Measurements from ENCODE around the gene SLC4A5. TPM values are rescaled to one million over a fixed set of nuclear protein-coding genes. Genes with fewer than 3 reads are reported as not detected.
A peak's percentile ranks its signal among the peaks of the same experiment; 100 is the strongest.

The SLC4A5 gene
- total RNA-seq, 4 donors from 2014 or later, result 0.62 to 2.3 (median 1.2) TPM

- 82 to 90% methylated on average over 8 to 9 of the region's 10 CpGs for WGBS, 2 donors
- no peak overlapping the region for H3K27ac ChIP-seq
- H3K36me3 ChIP-seq, result no peaks in the 10 kb centered on the region
- no peaks in the 10 kb centered on the region for H3K27me3 ChIP-seq
- intact Hi-C loops (cut with DNase I), result no loop called here
- H3K4me1 ChIP-seq, result no peaks in the 10 kb centered on the region
- DNase-seq, result no peak
- H3K9me3 ChIP-seq, result no peaks in the 10 kb centered on the region
- TF ChIP-seq CTCF (IDR thresholded peaks at IDR 0.05) (no peak), POLR2A (IDR thresholded peaks at IDR 0.05) (no peak)
- H3K4me3 ChIP-seq, result no peak overlapping the region
These were observed 91.2 kb downstream of the SLC4A5 start for GRCh38 chr2:74252036-74252435.

- no peaks in the 10 kb centered on the region for H3K27me3 ChIP-seq
- TF ChIP-seq CTCF (IDR thresholded peaks at IDR 0.05), result peak; percentile 67 to 79 (median 72)
- TF ChIP-seq POLR2A (IDR thresholded peaks at IDR 0.05), result no peak
- no peaks in the 10 kb centered on the region for H3K4me1 ChIP-seq
- H3K9me3 ChIP-seq, result no peaks in the 10 kb centered on the region
- no peak overlapping the region for H3K27ac ChIP-seq
- no peak for DNase-seq
- no peak overlapping the region for H3K4me3 ChIP-seq
- H3K36me3 ChIP-seq, result no peaks in the 10 kb centered on the region
- intact Hi-C loops (cut with DNase I), result no loop called here
- WGBS, 2 donors, result 32 to 40% methylated on average over 8 of the region's 10 CpGs
These were observed 93.0 kb downstream of the SLC4A5 start for GRCh38 chr2:74250189-74250631.

- no peak for TF ChIP-seq CTCF (IDR thresholded peaks at IDR 0.05)
- no peak for TF ChIP-seq POLR2A (IDR thresholded peaks at IDR 0.05)
- Histone ChIP-seq H3K4me1 (no peaks in the 10 kb centered on the region), H3K9me3 (no peaks in the 10 kb centered on the region), H3K4me3 (no peak overlapping the region), H3K36me3 (no peaks in the 10 kb centered on the region), H3K27me3 (no peaks in the 10 kb centered on the region), H3K27ac (no peak overlapping the region)
- 65 to 73% methylated on average over 6 of the region's 6 CpGs for WGBS, 2 donors
- intact Hi-C loops (cut with DNase I), result no loop called here
- no peak for DNase-seq
These were observed 93.7 kb downstream of the SLC4A5 start for GRCh38 chr2:74249406-74250122.

- no peak overlapping the region for H3K4me3 ChIP-seq
- H3K9me3 ChIP-seq, result no peaks in the 10 kb centered on the region
- peaks cover 0 to 7% (median 3%) of the 10 kb centered on the region in 3 donors for H3K4me1 ChIP-seq
- TF ChIP-seq POLR2A (IDR thresholded peaks at IDR 0.05) (no peak), CTCF (IDR thresholded peaks at IDR 0.05) (no peak)
- no peak overlapping the region for H3K27ac ChIP-seq
- intact Hi-C loops (cut with DNase I), result no loop called here
- DNase-seq, result no peak
- no peaks in the 10 kb centered on the region for H3K36me3 ChIP-seq
- 93% methylated on average over 9 to 13 of the region's 14 CpGs for WGBS, 2 donors
- H3K27me3 ChIP-seq, result no peaks in the 10 kb centered on the region
These were observed 96.6 kb downstream of the SLC4A5 start for GRCh38 chr2:74246496-74247195.

- H3K9me3 ChIP-seq, result no peaks in the 10 kb centered on the region
- intact Hi-C loops (cut with DNase I), result no loop called here
- 76 to 80% methylated on average over 2 to 3 of the region's 3 CpGs for WGBS, 2 donors
- H3K27me3 ChIP-seq, result no peaks in the 10 kb centered on the region
- TF ChIP-seq POLR2A (IDR thresholded peaks at IDR 0.05), result no peak
- TF ChIP-seq CTCF (IDR thresholded peaks at IDR 0.05), result no peak
- H3K27ac ChIP-seq, result no peak overlapping the region
- no peaks in the 10 kb centered on the region for H3K36me3 ChIP-seq
- H3K4me1 ChIP-seq, result peaks cover 0 to 7% (median 3%) of the 10 kb centered on the region in 3 donors
- H3K4me3 ChIP-seq, result no peak overlapping the region
- no peak for DNase-seq
These were observed 98.9 kb downstream of the SLC4A5 start for GRCh38 chr2:74244286-74244685.

All from esophagus squamous epithelium (tissue), 5 donors.